ENCODE data around the gene STAT1. TPM values are rescaled to one million over a fixed set of nuclear protein-coding genes. Genes with fewer than 3 reads are reported as not detected.

STAT1 gene
- total RNA-seq, 2 experiments from 2014 or later: 540 to 547 TPM

DNA sequence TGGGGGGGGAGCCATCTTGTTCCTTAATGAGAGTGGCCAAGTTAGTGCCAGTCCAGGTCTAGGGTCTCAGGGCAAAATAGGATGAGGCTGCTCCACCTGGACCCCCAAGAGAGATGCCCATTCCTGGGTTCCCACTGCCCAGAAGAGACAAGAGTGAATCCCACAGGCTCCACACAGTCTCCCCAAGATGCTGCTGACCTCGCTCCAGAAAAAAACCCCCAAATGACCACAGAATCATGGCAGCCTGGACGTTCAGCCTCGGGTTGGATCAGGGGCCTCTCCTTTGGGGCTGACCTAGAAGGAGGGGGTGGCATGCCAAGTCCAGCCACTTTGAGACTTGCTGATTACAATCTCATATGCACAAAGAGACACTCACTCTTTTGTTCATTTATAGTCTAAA, 25.1 kb downstream of the STAT1 start:
- ChIA-PET CTCF (no interaction called here), POLR2A (interaction anchor here (0.7 to 2.8 kb wide), 8 partner anchors 9 to 34 kb away, joined by 3 to 14 read pairs (median 6); no protein-coding TSS in a partner anchor)
- H3K27ac Mint-ChIP-seq: no peak overlapping the region
- H3K4me1 Mint-ChIP-seq: peaks cover 62% of the 10 kb centered on the region
- H3K4me3 Mint-ChIP-seq: no peak overlapping the region
- H3K36me3 Mint-ChIP-seq (ENCODE audit: low read depth): peaks cover 93% of the 10 kb centered on the region
- H3K27me3 Mint-ChIP-seq: no peaks in the 10 kb centered on the region
- DNase-seq: no peak
- no peaks in the 10 kb centered on the region for H3K9me3 Mint-ChIP-seq

GRCh38 chr2:190987938-190988337, 26.0 kb downstream of the STAT1 start:
- peak overlapping the region; percentile 44 for H3K27ac Mint-ChIP-seq
- no peaks in the 10 kb centered on the region for H3K9me3 Mint-ChIP-seq
- H3K36me3 Mint-ChIP-seq (ENCODE audit: low read depth): peaks cover 93% of the 10 kb centered on the region
- no peak for DNase-seq
- H3K4me3 Mint-ChIP-seq: no peak overlapping the region
- H3K27me3 Mint-ChIP-seq: no peaks in the 10 kb centered on the region
- POLR2A ChIA-PET: interaction anchor here (0.7 to 2.8 kb wide), 12 partner anchors 8 to 61 kb away, joined by 3 to 14 read pairs (median 4); no protein-coding TSS in a partner anchor
- CTCF ChIA-PET: interaction anchor here (1.1 to 2.5 kb wide), 2 partner anchors 9 to 21 kb away, joined by 3 to 9 read pairs; no protein-coding TSS in a partner anchor
- peaks cover 57% of the 10 kb centered on the region for H3K4me1 Mint-ChIP-seq

- H3K27me3 Mint-ChIP-seq: no peaks in the 10 kb centered on the region
- DNase-seq: no peak
- peaks cover 94% of the 10 kb centered on the region for H3K36me3 Mint-ChIP-seq (ENCODE audit: low read depth)
- H3K9me3 Mint-ChIP-seq: no peaks in the 10 kb centered on the region
- ChIA-PET CTCF (interaction anchor here (1.1 to 2.5 kb wide), 2 partner anchors 10 to 20 kb away, joined by 3 to 9 read pairs; no protein-coding TSS in a partner anchor), POLR2A (interaction anchor here (0.7 to 2.8 kb wide), 9 partner anchors 10 to 60 kb away, joined by 3 to 14 read pairs (median 5); no protein-coding TSS in a partner anchor)
- no peak overlapping the region for H3K27ac Mint-ChIP-seq
- H3K4me3 Mint-ChIP-seq: no peak overlapping the region
- peaks cover 61% of the 10 kb centered on the region for H3K4me1 Mint-ChIP-seq
Observed at GRCh38 chr2:190987116-190987515, 26.9 kb downstream of the STAT1 start.

GRCh38 chr2:190986221-190986953, 27.6 kb downstream of the STAT1 start:
- H3K9me3 Mint-ChIP-seq: no peaks in the 10 kb centered on the region
- peaks cover 94% of the 10 kb centered on the region for H3K36me3 Mint-ChIP-seq (ENCODE audit: low read depth)
- peaks cover 63% of the 10 kb centered on the region for H3K4me1 Mint-ChIP-seq
- ChIA-PET CTCF (interaction anchor here (0.9 to 2.5 kb wide), 2 partner anchors 11 to 203 kb away, joined by 3 to 9 read pairs; no protein-coding TSS in a partner anchor), POLR2A (interaction anchor here (1.4 to 3.6 kb wide), 5 partner anchors 11 to 26 kb away, joined by 5 to 14 read pairs (median 12); no protein-coding TSS in a partner anchor)
- H3K4me3 Mint-ChIP-seq: no peak overlapping the region
- peak overlapping the region; percentile 40 for H3K27ac Mint-ChIP-seq
- H3K27me3 Mint-ChIP-seq: no peaks in the 10 kb centered on the region
- no peak for DNase-seq

DNA sequence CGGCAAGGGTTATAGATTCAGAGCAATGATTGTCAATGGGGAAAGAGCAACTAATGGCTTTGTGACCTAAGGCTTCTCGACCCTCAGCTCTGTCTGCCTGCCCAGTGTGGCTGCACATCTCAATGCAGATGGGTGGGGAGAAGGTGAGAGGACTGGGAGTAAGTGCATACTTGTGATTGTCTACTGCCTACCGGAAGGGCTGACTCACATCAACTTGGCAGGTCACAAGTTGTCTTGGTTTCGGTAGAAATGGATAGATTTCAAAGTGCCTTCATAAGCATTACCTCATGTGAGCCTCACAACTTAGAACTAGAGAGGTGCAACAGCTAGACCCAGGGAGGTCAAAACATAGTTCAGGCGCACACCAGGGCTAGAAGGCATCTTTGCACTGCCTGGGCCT, 29.4 kb downstream of the STAT1 start:
- ChIA-PET POLR2A (interaction anchor here (1.1 to 3.6 kb wide), 6 partner anchors 9 to 38 kb away, joined by 3 to 14 read pairs (median 7); no protein-coding TSS in a partner anchor), CTCF (interaction anchor here (1.0 to 1.5 kb wide), 2 partner anchors 13 to 28 kb away, joined by 3 to 4 read pairs; no protein-coding TSS in a partner anchor)
- Mint-ChIP-seq H3K4me3 (no peak overlapping the region), H3K27ac (peak overlapping the region; percentile 67), H3K9me3 (no peaks in the 10 kb centered on the region), H3K27me3 (no peaks in the 10 kb centered on the region), H3K36me3 (ENCODE audit: low read depth) (peaks cover 95% of the 10 kb centered on the region), H3K4me1 (peaks cover 66% of the 10 kb centered on the region)
- peak; percentile 31 for DNase-seq

GRCh38 chr2:190982262-190983034, 31.5 kb downstream of the STAT1 start:
- H3K9me3 Mint-ChIP-seq: no peaks in the 10 kb centered on the region

DNA sequence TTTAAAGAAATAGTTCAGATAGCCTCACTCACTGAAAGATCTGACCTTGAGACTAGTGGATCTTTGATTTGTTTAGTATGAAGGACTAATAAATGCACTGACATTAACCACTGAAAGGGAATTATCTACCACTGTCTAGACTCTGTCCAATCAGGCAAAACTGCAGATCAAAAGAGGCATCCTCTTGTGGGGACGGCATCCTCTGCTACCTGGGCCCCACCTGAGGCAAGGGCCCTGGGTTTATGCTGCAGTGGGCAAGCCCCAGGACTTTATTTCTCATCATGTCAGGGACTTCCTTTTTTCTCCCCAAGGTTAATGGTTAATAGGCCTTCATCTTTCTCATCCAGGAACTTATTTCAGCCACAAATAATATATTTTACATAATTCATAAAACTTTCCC, 32.2 kb downstream of the STAT1 start:
- ChIA-PET POLR2A (interaction anchor here (1.0 to 1.5 kb wide), 3 partner anchors 9 to 34 kb away, joined by 3 to 6 read pairs (median 3); no protein-coding TSS in a partner anchor), CTCF (interaction anchor here (1.3 kb wide), 1 partner anchor 16 kb away, joined by 4 read pairs; no protein-coding TSS in a partner anchor)
- H3K4me3 Mint-ChIP-seq: no peak overlapping the region
- H3K9me3 Mint-ChIP-seq: no peaks in the 10 kb centered on the region
- no peaks in the 10 kb centered on the region for H3K27me3 Mint-ChIP-seq
- no peak overlapping the region for H3K27ac Mint-ChIP-seq
- H3K4me1 Mint-ChIP-seq: peaks cover 71% of the 10 kb centered on the region
- no peak for DNase-seq
- H3K36me3 Mint-ChIP-seq (ENCODE audit: low read depth): peaks cover 95% of the 10 kb centered on the region

More at GRCh38 chr2:190982262-190983034, 31.5 kb downstream of the STAT1 start:
- H3K27ac Mint-ChIP-seq: peak overlapping the region; percentile 42
- ChIA-PET CTCF (no interaction called here), POLR2A (interaction anchor here (1.5 to 3.6 kb wide), 3 partner anchors 12 to 35 kb away, joined by 6 to 14 read pairs (median 11); no protein-coding TSS in a partner anchor)
- DNase-seq: no peak
- peaks cover 73% of the 10 kb centered on the region for H3K4me1 Mint-ChIP-seq
- no peak overlapping the region for H3K4me3 Mint-ChIP-seq
- H3K27me3 Mint-ChIP-seq: no peaks in the 10 kb centered on the region
- H3K36me3 Mint-ChIP-seq (ENCODE audit: low read depth): peaks cover 97% of the 10 kb centered on the region

GRCh38 chr2:190981333-190981732, 32.6 kb downstream of the STAT1 start:
- Mint-ChIP-seq H3K4me3 (no peak overlapping the region), H3K9me3 (no peaks in the 10 kb centered on the region), H3K27me3 (no peaks in the 10 kb centered on the region), H3K36me3 (ENCODE audit: low read depth) (peaks cover 96% of the 10 kb centered on the region), H3K4me1 (peaks cover 71% of the 10 kb centered on the region), H3K27ac (peak overlapping the region; percentile 48)
- ChIA-PET POLR2A (interaction anchor here (1.0 to 1.5 kb wide), 3 partner anchors 9 to 34 kb away, joined by 3 to 6 read pairs (median 3); no protein-coding TSS in a partner anchor), CTCF (interaction anchor here (1.3 kb wide), 1 partner anchor 16 kb away, joined by 4 read pairs; no protein-coding TSS in a partner anchor)
- no peak for DNase-seq

- POLR2A ChIA-PET: interaction anchor here (1.0 to 2.0 kb wide), 4 partner anchors 8 to 17 kb away, joined by 3 to 9 read pairs (median 4); no protein-coding TSS in a partner anchor
- no peak for DNase-seq
- no peaks in the 10 kb centered on the region for H3K9me3 Mint-ChIP-seq
- peak overlapping the region; percentile 48 for H3K27ac Mint-ChIP-seq
- CTCF ChIA-PET: interaction anchor here (1.1 to 1.3 kb wide), 2 partner anchors 17 kb away, joined by 3 to 4 read pairs; no protein-coding TSS in a partner anchor
- no peaks in the 10 kb centered on the region for H3K27me3 Mint-ChIP-seq
- peaks cover 96% of the 10 kb centered on the region for H3K36me3 Mint-ChIP-seq (ENCODE audit: low read depth)
- no peak overlapping the region for H3K4me3 Mint-ChIP-seq
- peaks cover 66% of the 10 kb centered on the region for H3K4me1 Mint-ChIP-seq
Observed at GRCh38 chr2:190980630-190981209, 33.3 kb downstream of the STAT1 start.

DNA sequence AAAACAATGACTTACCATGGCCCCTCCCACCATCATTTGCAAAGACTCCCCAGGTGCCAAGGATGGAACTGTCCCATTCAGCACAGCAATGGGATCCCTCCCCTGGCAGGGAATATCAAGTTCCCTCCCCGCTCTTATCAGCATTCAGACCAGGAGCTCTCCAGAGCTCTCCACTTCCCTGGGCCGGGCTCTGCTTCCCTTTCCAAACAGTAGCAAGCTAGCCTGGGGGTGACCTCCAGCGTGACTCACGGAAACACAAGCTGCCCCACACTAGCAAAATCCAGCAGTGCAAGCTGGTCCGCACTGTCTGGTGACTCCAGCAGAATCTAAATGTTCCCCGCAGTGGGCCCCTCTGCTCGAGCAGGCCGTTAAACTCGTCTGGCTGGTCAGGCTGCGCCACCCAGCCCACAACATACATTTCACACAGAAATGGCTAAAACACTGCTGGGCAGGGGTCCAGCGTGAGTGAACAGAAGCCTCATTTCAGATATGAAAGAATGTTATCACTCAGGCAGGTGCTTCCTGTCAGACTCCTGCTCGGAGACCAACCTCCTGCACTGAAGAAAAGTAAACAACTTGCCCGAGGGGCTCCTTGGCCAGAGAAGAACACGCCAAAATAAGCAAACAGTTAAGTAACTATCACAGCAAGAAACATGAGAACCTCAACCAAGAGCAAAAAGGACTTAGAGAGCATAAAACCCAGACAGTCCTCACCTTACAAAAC, 33.9 kb downstream of the STAT1 start:
- CTCF ChIA-PET: interaction anchor here (1.0 to 1.1 kb wide), 2 partner anchors 16 to 175 kb away, joined by 3 read pairs; no protein-coding TSS in a partner anchor
- Mint-ChIP-seq H3K36me3 (ENCODE audit: low read depth) (peaks cover 96% of the 10 kb centered on the region), H3K27ac (no peak overlapping the region), H3K9me3 (no peaks in the 10 kb centered on the region), H3K4me1 (peaks cover 62% of the 10 kb centered on the region), H3K27me3 (no peaks in the 10 kb centered on the region), H3K4me3 (no peak overlapping the region)
- no peak for DNase-seq
- POLR2A ChIA-PET: interaction anchor here (0.7 to 2.6 kb wide), 6 partner anchors 8 to 33 kb away, joined by 3 to 9 read pairs (median 5); no protein-coding TSS in a partner anchor

- Mint-ChIP-seq H3K27me3 (no peaks in the 10 kb centered on the region), H3K9me3 (no peaks in the 10 kb centered on the region), H3K27ac (no peak overlapping the region), H3K4me3 (no peak overlapping the region), H3K36me3 (ENCODE audit: low read depth) (peaks cover 96% of the 10 kb centered on the region), H3K4me1 (peaks cover 51% of the 10 kb centered on the region)
- POLR2A ChIA-PET: interaction anchor here (2.0 to 2.6 kb wide), 2 partner anchors 10 to 15 kb away, joined by 9 read pairs; no protein-coding TSS in a partner anchor
- CTCF ChIA-PET: no interaction called here
- DNase-seq: no peak
Observed at GRCh38 chr2:190978389-190979053, 35.5 kb downstream of the STAT1 start.

Data from activated CD4-positive, alpha-beta memory T cell treated with anti-CD3 and anti-CD28 coated beads, Interleukin-2, amount 10 ng/mL, durations not matched to agents 7 days and 5 days (primary cell).